Fibroblast of skin of left quadriceps (primary cell): ENCODE measurements around the gene SPSB4.

Experiments used
- DNase-seq, 2 experiments: peaks; one replicate each; pipeline ENCODE4 v3.0.0-alpha.2; 2013; ENCODE audit warnings: low read depth in 2 of 2

SPSB4 gene

DNA sequence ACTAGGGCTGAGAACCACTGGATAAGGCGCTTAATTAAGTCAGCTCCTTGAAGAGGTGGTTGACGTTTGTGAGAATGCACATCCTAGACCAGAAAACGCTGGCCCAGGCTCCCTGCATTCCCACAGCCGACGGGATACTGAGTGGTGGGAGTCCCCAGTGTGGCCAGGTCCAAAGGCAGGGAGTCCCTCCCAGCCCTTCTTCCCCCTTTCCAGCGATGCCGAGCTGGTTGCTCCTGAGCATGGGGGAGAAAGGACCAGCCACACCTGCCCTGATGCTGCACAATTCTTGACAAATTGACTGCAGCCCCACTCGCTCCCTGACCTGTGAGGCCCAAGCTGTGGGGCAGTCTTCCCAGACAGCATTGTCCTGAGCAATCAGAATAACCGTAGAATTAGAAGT is 101.0 kb downstream of the SPSB4 start:
- no peak for DNase-seq

DNA sequence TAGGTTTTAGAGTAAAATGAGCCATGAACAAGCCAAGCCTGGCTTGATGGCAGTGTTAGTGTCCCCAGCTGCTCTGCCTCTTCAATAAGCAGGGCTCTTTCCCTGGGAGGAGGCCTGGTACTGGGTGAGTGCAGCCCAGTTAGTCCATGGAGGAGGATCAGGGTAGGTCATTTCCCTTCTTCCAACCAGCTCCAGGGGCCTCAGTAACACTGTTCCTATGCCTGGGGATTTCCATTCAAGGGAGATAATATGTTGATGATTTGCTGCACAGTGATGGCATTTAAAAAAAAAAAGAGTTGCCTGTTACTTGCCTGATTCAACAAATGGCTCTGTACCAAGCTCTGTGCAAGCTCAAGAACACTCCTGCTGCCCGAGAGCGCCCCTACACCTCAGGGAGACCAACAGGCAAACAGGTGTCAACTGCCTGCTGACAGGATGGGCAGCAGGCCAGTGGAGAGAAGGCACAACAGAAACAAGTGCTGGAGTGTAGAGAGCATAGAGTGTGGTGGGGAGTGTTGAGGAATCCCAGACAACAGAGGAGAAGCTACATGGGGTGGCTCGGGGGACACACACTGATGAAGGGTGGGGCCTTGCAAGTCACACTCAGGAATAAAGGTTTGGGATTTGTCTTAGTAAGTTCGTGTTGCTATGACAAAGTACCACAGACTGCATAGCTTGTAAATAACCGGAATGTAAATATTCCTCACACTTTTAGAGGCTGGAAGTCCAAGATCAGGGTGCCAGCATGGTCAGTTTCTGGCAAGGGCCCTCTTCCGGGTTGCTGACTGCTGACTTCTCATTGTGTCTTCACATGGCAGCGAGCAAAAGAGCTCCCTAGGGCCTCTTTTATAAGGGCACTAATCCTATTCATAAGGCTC is 101.9 kb downstream of the SPSB4 start:
- DNase-seq, result no peak

DNA sequence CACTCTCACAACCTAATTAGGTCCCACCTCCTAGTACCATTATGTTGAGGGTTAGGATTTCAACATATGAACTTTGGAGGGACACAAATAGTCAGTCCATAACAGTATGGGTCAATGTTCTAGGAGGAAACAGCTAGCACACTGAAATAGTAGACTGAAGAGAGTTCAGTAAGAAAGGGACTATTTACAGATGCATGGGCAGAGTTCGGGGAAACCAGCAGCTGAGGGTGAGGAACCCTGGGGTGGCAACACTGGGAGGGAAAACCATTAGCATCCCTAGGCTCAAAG is 102.5 kb downstream of the SPSB4 start:
- DNase-seq, result no peak

DNA sequence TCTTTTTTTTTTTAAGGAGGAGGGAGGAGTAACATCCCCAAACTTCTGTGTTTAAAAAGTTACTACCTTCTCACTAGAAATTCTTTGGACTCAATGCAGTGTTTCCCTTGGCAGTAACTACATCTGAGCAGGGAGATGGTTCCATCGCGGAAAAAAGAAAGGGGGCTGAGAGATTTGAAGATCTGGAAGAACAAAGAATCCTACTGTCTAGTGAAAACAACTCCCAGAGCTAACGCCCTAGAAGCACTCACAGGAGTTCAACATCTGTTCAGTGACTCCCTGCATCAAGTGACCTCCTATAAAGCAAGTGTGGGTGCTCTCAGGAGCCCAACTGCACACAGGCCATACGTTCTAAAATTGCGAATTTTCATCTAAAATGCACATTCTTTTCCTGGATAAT is 113.7 kb downstream of the SPSB4 start:
- DNase-seq, result no peak

DNA sequence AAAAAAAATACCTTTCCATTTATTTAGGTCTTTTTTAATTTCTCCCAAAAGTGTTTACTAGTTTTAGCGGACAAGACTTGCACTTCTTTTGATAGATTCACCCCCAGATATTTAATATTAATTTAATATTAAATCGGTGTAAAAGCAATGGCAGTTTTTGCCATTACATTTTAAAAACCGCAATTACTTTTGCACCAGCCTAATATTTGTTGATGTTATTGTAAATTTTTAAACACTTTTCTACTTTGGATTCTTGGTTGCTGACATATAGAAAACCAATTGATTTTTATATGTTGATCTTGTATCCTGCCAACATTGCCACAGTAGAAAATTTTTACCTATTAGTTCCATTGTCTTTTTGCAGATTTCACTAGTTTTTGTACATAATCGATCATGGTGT is 116.5 kb downstream of the SPSB4 start:
- DNase-seq, result no peak

DNA sequence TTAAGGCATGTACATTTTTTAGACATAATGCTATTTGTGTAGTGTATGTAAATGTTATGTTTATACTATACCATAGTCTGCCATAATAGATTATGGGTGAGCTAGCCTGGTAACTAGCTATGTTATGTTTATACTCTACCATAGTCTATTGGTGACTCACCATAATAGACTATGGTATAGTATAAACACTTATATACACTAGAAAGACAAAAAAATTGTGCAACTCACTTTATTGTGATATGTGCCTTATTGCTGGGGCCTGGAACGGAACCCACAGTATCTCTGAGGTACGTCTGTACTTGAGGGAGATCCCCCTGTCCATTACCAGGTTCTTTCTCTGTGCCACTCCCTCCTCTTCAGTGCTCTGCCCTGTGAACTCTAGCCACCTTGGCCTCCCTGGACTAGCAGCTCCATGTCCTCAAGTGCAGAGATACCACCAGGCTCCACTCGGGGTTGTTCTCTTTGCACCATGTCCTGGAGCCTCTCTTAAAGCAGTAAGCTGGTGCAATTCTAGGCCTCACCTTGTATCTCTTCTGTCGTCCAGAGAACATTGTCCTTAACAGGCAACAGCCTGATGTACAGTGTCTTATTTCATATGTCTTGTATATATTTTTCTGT is 119.6 kb downstream of the SPSB4 start:
- DNase-seq, result no peak

DNA sequence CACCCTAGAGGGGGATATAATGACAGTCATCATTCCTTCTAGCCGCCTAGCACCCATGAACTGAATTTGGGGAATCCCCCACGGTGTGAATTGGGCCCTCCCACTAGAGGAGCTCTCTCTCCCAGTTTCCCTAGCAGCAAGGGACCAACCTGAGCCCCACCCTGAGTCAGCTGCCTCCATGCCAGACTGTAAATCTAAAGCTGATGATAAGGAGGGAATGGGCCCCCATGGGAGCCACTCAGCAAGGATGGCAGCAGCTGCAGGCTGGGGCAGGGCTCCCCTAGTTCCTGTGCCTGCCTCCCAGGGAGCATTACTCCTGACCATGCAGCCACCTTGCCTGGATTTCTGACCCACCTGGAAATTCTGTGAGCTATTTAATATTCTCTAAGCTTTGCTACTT is 123.5 kb downstream of the SPSB4 start:
- DNase-seq, result no peak

DNA sequence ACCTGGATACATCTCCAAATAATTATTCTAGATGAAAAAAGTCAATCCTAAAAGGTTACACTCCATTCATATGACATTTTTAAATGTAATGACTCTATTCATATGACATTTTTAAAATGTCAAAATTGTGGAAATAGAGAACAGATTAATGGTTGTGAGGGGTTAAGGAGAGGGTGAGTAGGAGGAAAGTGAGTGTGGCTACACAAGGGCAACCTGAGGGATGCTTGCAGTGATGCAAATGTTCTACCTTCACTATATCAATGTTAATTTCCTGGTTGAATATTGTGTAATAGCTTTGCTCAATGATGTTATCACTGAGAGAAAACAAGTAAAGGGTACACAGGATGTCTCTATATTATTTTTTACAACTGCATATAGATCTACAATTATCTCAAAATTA is 125.6 kb downstream of the SPSB4 start:
- DNase-seq, result no peak

DNA sequence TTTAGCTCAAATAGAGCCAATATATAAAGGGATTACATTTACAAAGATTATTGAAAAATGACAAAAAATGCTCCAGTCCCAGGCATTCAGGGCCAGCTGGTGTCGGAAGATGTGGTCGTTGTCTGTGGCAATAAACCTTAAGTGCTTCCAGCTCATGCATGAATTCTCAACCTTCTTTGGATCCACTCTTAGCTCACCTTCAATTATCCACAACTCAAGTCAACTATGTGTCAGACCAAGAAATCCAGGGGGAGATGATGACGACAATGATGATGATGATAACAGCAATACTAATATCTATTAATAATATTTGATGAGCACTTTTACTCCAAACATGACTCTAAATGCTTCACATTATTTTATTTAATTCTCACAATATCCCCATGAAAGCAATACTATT is 126.9 kb downstream of the SPSB4 start:
- no peak for DNase-seq

DNA sequence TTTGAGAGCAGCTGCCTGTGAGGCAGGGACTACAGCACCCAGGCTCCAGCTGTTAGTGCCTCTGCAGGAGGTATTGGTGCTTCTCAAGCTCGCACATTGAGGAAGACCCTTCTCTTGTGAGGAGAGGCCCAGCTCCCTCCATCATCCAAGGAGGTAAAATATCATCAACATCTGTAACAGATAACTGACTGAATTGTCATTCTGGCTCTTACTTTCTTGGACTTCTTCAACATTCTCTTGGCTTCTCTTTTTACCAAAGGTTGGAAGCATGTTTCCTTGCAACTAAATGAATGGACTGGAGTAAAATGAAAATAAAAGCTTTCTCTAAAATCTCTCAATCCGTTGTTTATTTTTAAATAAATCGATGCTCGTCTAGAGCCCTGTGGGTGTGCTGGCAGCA is 127.4 kb downstream of the SPSB4 start:
- no peak for DNase-seq

DNA sequence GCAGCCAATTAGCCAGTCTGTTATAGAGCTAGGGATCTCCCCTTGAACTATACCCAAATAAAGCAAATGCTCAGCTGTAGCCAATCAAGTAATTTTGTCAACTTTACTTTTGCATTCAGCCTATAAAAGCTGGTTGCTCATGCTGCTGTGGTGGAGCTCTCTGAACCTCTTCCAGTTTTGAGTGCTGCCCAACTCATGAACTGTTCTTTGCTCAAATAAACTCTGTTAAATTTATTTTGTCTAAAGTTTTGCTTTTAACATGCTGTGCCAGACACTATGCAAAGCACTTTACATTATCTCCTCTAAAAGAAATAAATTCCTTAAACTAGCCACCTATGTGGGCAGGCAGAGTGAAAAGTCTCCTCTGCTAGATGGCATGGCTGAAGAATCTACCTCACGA is 128.8 kb downstream of the SPSB4 start:
- no peak for DNase-seq

DNA sequence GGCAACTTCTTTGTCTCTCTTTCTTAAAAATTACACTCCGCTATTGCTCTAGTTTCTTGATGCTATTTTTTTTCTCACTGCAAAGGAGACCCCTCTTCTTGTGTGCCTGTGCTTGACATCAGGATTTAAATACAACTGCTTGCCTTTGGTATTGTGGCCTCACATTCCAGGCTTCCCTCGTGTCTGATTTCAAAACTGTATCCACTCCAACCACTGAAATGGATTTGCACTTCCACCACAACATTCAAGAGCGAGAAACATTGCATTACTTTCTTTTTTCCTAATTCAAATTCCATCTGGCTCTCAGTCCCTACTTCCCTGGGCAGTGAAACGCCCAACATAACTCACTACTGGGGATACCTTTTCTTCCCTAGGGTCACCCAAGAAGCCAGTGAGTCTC is 130.0 kb downstream of the SPSB4 start:
- no peak for DNase-seq

DNA sequence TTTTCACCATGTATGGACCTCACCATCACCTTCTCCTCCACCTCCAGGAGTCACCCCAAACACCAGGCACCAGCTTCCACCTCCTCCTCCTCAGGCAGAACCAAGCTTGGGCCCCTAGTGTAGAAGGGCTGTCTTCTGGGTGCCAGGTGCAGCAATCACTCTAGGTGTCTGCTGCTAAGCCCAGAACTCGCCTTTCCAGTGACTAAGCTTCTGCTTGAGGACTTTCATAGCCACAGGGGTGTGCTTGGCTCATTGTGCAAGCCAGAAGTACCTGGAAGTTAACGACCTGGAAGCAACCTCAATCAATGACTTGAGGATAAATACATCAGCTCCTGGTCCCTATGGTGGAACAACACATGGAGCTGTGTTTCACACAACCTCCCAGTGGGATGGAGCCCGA is 130.7 kb downstream of the SPSB4 start:
- DNase-seq, result no peak

DNA sequence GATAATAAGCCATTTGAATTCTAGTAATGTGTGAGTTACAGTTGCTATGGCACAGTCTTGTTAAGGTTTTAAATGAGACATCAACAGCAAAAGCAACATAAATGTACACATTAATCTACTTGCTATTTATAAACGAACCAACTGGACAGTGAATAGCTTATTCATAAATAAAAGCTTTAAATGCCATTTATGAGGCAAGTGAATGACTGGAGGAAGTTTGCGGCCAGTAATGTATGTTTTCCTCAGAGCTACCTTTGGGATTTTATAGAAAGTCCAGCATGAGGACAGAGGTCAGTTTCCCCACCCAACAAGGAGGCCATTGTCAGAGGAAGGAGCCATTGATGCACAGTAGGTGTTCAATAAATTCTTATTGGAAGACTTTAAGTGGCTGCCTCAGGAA is 132.5 kb downstream of the SPSB4 start:
- no peak for DNase-seq

DNA sequence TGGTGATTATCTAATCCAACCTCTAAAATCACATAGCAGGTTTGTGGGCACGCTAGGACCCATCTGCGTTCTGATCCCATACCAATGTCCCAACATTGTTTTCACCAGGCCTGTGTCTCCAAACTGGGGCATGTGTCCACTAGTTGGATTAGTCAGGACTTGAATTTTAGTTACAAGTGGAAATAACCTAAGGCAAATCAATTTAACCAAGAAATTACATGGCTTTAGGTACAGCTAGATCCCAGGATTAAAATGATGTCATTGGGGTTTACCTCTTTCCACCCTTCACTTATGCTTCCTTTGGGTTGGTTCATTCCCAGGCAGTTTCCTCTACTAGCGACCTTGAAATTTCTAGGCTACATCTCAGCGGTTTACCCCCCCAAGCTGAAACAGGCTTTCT is 133.3 kb downstream of the SPSB4 start:
- no peak for DNase-seq

DNA sequence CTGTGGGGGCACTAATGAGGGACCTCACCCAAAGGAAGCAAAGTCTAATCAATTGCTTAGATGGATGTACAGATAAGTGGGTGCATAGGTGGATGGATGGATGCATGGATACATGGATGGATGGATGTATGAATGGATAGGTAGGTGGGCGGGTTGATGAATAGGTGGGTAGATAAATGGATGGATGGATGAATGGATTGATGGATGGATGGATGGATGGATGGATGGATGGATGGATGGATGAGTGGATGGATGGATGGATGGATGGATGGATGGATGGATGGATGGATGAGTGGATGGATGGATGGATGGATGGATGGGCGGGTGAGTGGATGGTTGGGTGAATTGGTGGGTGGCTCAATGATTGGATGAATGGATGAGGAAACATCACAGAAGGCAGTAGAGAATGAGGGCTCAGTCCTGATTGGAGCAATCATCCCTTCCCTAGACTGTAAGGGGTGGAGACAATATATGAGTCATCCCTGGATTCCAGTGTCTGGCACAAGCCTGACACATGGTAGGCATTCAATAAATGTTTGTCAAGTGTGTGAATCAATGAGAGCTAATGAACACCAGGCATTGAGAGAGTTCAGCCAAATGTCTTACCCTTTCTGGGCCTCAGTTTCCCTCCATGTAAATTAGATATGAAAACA is 140.1 kb downstream of the SPSB4 start:
- DNase-seq, result no peak

DNA sequence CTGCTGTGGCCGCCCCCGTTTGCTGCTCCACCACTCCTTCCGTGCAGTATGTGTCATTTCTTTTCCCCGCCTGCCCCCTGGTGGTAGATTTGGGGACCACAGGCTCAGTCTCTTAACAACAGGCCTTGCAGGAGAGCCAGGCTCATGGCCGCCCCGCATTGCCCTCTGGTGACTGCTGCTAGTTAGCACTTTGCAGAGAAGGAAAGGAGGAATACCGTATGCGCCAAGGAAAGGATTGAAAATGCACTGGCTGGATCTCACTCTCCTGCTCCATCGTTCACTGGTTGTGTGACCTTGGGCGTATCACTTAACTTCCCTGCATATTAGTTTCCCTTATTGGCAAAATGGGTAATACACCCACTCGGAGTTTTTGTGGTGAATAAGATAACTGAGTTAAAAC is 141.2 kb downstream of the SPSB4 start:
- peak; percentile 83 to 87 for DNase-seq

DNA sequence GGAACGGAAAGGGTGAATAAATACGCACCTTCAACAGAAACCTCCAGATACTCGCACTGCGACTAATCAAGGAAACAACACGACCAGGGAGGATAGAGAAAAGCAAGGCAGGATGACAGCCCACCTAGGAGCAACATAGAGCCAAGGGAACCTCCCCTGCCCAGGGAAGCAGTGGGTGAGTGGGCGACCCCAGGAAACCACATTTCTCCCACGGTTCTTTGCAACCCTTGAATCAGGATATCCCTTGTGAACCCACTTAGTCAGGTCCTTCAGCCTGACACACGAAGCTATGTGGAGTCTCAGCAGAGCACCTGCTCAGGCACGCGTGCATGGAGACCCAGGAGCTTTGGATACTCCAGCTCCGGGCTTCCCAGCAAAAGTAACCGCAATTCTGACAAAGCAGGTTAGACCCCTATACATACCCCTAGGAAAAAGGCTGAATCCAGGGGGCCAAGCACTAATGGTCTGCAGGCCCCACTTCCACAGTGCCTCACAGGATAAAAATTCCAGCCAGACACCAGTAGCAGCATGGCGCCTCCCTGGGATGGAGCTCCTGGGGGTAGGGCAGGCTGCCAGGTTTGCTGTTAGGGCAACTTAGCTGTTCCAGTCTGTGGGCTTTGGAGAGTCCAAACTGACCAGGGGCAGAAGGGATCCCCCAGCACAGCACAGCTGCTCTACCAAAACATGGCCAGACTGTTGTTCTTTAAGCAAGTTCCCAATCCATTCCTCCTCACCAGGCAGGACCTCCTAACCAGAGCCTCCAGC is 142.1 kb downstream of the SPSB4 start:
- no peak for DNase-seq
